Fibroblast of skin of left biceps (primary cell): ENCODE results near the gene RSBN1L.
"Not testable (repeated sequence)": the region's sequence is repeated elsewhere in the genome, so short reads cannot be mapped to it uniquely, and the experiment has no call there.

Experiments
- DNase-seq, 2 experiments: peaks; one replicate each; pipeline ENCODE4 v3.0.0-alpha.2; 2013; ENCODE audit warnings: low read depth in 2 of 2

Gene RSBN1L

DNA sequence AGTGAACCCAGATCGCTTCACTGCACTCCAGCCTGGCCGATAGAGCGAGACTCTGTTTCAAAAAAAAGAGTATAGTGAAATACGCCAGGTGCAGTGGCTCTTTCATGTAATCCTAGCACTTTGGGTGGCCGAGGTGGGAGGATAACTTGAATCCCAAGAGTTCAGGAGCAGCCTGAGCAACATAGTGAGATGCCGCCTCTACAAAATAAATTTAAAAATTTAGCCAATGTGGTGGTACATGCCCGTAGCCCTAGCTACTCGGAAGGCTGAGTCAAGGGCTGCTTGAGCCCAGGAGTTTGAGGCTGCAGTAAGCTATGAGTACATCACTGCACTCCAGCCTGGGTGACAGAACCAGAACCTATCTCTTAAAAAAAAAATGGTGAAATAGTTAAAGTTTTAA is 74.1 kb downstream of the RSBN1L start:
- no peak for DNase-seq

GRCh38 chr7:77771901-77772300 is 75.6 kb downstream of the RSBN1L start:
- no peak for DNase-seq

DNA sequence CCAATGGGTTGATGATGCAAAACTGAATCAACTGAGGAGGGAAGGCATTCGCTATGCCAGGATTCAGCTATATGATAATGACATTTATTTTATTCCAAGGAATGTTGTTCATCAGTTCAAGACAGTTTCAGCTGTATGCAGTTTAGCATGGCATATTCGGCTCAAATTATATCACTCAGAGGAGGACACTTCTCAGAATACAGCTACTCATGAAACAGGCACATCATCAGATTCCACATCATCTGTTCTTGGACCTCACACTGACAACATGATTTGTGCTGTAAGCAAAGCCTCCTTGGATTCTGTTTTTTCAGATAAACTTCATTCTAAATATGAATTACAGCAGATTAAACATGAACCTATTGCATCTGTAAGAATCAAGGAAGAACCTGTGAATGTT is 82.3 kb downstream of the RSBN1L start:
- DNase-seq: no peak

DNA sequence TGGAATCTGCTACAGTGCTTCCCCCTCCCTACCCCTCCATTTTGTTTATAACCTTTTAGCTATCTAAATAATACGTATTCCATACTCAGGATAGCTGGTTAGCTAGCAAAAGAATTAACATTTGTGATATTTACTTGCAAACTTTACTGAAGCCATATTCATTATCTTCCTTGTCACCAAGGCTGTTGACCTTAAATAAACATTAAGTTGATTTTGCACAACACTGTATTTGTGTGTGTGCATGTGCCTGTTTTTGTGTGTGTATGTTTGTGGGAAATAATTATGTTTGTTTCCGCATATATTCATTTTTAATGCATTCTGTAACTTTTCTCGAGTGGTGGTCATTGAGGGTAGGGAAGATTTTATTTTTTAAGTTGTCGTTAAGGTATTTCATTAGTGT is 86.1 kb downstream of the RSBN1L start:
- DNase-seq: no peak

DNA sequence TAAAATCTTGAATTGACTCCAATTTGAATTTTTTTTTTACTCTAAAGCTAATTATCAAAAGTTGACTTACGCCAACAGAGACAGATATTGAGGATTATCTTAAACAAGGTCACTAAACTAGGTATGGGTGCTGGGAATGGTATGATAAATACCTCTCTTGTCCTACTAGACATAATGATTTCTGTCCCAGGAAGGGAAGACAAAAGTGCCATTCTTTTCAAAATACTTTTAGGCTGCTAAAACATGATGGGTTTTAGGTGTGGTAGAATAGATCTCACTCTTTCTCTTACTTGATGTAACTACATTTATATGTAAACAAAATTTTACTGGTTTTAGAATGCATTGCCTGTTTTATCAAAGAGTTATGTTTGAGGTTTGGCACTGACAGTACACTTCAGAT is 86.9 kb downstream of the RSBN1L start:
- no peak for DNase-seq

DNA sequence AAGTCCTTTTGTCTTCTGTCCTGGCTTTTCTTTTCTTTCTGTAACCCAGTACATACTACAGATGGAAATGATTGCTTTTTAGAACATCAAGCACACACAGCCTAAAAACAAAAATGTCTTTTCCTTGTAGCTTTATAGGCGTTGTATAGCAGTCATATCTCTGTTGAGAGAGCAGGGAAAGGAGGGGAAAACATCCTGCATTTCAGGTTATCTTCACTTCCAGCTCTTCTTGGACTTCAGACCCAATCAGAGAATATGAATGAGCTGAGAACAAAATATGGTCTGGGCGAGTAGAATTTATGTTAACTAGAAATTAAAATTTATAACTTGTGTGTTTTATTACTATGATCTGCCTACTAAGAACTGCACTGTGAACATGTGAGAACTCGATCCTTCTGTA is 87.3 kb downstream of the RSBN1L start:
- no peak for DNase-seq

DNA sequence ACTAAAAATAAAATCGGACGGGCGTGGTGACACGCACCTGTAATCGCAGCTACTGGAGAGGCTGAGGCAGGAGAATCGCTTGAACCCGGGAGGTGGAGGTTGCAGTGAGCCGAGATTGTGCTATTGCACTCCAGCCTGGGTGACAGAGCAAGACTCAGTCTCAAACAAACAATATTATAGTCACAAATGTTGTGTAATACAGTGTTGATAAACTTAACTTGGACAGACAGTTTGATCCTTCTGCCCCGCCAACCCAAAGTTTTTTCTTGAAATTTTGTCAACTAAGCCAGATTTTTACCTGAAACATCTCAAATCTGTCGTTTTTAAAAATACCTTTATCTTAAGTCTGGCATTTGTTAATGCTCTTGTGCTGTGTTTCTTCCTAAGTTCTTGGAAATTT is 88.2 kb downstream of the RSBN1L start:
- not testable (repeated sequence) for DNase-seq

- no peak for DNase-seq
Observed at GRCh38 chr7:77786018-77786417, 89.8 kb downstream of the RSBN1L start.

GRCh38 chr7:77786741-77787140 is 90.5 kb downstream of the RSBN1L start:
- no peak for DNase-seq

GRCh38 chr7:77788327-77788902 is 92.2 kb downstream of the RSBN1L start:
- no peak for DNase-seq

DNA sequence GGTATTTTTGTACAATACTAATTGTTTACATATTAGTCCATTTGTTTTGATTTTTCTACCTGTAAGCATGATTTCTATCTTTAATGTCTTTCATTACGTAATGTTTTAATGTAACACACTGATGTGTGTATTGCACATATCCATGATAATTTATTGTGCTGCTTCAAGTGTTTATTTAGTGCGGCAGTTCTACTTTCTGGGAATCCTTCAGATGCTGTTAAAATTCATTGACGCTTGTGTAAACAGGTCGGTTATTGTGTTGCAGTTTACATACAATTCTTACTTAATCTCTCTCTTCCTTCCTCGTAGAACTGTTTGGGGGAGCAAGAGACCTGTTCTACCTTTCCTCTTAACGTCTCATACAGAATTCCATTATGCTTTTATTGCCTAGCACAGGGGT is 95.1 kb downstream of the RSBN1L start:
- DNase-seq: no peak

GRCh38 chr7:77791956-77792355 is 95.7 kb downstream of the RSBN1L start:
- DNase-seq: no peak

DNA sequence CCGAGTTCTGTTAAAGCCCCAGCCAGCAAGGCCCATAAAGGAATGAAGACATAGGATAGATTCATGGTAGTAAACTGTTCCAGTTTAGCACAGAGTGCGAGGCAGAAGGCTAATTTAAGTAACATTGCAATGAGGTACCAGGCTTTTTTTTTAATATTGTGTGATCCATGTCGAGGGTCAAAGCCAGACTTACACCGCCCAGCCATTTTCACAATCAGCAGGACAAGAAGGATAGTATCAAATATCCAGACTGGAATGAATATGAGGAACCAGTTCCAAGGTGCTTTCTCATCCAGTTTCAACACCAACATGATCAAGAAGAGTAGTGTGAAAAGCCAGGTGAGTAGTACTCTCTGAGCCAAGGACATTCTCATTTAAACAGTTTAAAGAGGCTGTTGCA is 97.7 kb downstream of the RSBN1L start:
- no peak for DNase-seq

DNA sequence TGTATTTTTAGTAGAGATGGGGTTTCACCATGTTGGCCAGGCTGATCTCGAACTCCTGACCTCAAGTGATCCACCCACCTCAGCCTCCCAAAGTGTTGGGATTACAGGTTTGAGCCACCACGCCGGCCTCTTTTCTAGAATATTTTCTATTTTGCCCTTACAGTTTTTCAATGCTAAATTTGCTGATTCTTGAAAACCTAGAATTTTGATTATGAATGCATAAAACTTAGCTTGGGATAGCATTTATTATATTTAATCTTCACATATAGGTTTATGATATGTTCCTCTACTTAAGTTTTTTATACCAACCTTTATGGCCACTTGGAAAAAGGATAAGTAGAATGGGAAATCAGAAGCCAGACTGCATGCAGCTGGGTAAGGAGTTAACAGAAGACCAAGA is 99.8 kb downstream of the RSBN1L start:
- no peak for DNase-seq

DNA sequence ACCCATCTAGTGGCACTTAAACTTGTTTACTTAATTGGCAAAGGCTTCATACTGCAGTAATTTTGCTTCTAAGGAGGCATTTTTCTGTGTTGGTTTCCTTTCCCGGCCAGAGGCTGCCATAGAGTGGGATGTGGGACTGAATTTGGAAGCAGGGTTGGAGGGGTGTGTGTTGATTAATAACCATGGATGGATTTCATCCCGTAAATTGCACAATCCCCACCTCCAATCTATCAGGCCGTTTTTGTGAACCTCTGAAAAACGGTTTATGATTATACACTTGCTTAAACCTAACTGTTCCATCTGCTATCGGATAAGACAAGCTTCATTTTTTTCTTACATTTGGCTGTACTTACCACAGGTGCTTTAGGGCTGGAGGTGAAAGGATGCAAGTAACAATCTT is 100.7 kb downstream of the RSBN1L start:
- DNase-seq: no peak

DNA sequence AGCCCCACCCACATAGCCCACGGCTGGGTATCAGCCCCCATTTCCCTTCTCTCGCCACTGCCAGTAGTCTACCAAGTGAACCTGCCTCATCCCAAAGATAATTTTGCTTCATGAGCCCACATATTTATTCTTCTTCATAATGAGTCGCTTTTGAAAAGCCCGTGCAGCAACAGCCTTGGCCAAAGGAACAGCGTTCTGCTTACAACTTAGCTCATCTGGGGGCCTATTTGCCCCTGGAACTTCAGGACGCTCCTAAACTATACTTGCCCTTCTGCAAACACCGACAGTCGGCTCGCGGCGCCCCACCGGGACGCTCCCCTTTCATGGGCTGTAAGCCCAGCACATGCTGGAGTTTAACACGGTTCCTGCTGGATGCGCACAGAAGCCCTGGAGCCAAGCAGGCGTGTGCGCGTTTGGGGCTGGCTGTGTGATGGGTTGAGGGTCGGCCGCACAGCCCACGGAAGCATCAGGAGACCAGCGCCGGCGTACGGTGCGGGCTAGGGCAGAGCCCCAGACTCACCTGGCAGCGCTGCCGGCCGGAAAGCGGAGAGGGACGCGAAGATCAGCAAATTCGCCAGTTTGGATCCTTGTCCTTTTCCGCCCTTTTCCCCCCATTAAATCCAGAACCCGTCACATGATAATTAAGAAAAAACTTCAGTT is 101.6 kb downstream of the RSBN1L start:
- no peak for DNase-seq

- peak; percentile 99 for DNase-seq
Observed at GRCh38 chr7:77798394-77799077, 102.3 kb downstream of the RSBN1L start, which contains the start of the genes PHTF2 and TMEM60. PHTF2 (plus strand) TSS chr7:77798773. TMEM60 (minus strand) TSS chr7:77798434; CDS start chr7:77794373, 4,061 bp downstream.

DNA sequence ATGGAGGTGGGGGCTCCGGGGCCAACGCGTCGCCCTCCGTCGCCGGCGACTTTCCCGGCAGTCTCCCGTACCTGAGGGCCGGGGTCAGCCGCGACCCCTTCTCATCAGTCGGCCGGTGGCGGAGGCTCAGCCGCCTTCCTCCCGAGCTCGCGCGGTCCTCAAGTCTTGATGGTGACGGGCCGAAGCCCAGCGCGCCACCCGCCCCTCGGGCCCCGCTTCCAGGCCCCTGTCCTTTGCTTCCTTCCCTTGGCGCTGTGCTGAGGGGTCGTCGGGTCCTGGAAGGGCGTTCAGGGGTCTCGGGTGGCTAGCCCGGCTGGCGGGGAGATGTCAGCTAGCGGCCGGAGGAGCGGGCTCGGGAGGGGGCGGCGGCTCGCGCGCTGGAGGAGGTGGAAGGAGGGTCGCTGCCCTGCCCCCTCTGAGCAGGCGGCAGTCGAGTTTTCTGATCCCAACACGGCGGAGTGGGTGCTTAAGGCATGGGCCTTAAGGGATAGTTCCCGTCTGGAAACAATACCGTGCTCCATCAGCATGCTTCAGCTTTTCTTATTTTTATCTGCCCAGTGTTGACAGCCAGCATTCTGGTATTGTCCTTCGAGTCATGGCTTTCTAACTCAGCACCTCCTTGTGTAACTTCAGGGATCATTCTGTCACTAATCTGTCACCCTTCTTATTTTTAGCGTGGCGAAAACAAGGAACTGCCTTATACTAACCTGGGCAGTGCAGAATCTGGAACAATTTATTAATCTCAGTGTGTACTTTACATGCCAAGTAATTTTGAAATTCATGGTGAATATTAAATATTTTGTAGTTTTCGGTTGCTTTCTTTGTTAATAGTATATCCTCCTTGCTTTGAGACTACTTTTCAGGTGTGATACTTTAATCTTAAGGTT is 103.1 kb downstream of the RSBN1L start:
- no peak for DNase-seq

DNA sequence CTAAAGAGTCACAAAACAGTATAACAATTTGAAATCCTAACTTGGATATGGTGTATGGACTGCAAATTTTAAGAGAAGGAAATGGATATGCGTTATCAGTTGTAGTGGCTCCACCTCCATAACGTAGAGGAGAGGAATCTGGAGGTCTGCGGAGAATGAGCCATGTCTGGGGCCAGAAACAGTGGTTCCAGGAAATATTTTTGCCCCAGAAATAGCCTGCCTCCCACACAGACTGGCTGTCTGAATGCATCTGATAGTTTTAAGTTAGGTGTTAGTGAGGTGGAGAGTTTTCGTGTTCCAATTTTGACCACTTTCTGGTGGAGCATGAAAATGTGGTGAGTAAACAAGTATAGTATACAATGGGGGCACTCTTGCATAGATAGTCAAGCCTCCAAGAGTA is 103.9 kb downstream of the RSBN1L start:
- no peak for DNase-seq

DNA sequence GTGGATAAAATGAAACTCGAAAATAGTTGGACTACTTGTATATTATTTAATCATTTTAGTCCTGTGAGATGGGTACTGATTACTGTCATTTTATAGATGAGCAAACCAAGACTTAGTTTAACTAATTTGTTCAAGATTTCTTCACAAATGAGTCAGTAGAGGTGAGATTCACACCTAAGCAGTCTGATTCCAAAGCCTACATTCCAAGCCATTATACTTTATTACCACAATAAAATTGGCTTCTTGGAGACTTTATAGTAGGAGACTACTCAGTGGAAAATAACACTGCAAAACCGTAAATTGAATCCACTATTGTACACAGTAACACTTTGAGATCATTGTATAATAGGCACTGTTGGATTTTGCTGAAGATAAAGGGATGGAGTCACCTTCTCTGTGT is 104.5 kb downstream of the RSBN1L start:
- DNase-seq: no peak

- no peak for DNase-seq
Observed at GRCh38 chr7:77802557-77803405, 106.5 kb downstream of the RSBN1L start.
